Ishikawa (cell line): ENCODE results near the gene INKA1.

Source experiments
- EP300 ChIP-seq: IDR thresholded peaks from 2 replicates; pipeline ENCODE4 v1.6.1; 2012; ENCODE audit warnings: borderline replicate concordance
- YY1 ChIP-seq: IDR thresholded peaks from 2 replicates; pipeline ENCODE4 v1.6.1; 2012; ENCODE audit warnings: low read depth
- TF ChIP-seq, protein P1 (sequence below): IDR thresholded peaks from 2 replicates; pipeline ENCODE4 v1.6.1; 2012

- TF ChIP-seq YY1 (no peak), EP300 (no peak)
- TF ChIP-seq, protein P1, sequence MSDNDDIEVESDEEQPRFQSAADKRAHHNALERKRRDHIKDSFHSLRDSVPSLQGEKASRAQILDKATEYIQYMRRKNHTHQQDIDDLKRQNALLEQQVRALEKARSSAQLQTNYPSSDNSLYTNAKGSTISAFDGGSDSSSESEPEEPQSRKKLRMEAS, result no peak
These were observed 3.8 kb downstream of the INKA1 start for GRCh38 chr3:49806850-49807249.
